NK-92 treated with Interleukin-12 subunit alpha and Interleukin-12 subunit beta, amount 100 ng/mL, for 24 hours (cell line): ENCODE measurements around the gene EPHA2.
"Not testable (repeated sequence)": the region's sequence is repeated elsewhere in the genome, so short reads cannot be mapped to it uniquely, and the experiment has no call there.

Experiments
- DNase-seq: peaks from one replicate; lab custom pipeline; 2025; lab: John Stamatoyannopoulos, UW

Gene EPHA2

GRCh38 chr1:16119504-16119903 is 36.4 kb downstream of the EPHA2 start:
- no peak for DNase-seq

- no peak for DNase-seq
These were observed 37.2 kb downstream of the EPHA2 start for GRCh38 chr1:16118706-16119105.

DNA sequence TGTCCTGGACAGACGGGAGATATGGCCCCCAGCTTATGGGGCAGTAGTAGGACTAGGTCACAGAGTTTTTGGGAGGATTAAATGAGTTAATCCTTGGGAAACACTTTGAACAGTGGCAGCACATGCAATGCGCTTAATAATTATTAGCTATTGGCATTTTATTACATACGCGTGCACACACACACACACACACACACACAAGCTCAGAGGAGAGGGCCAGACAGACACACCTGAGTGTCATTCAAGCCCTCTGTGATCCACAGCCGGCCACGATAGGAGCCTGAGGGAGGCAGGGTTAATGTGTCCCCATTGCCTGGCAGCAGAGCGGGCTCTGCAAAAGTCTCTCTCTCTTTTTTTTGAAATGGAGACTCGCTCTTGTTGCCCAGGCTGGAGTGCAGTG is 37.9 kb downstream of the EPHA2 start:
- DNase-seq, result no peak

GRCh38 chr1:16117369-16117768 is 38.5 kb downstream of the EPHA2 start:
- DNase-seq, result no peak

DNA sequence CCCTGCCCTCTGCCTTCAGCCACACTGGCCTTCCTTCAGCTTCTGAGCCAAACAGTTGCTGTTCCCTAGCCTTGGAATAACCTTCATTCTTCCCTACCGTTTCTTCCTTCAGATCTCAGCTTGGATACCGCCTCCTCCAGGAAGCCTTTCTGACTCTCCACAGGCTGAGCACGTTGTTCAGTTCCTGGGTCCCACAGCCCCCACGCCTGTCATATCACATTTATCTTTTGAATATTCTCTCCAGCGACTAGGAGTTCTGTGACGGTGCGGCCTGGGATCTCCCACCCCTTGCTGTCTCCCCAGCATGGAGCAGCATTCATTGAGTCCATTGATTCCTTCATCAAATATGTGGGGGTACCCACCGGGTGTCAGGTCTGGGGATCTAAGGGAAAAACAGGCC is 39.2 kb downstream of the EPHA2 start:
- DNase-seq, result no peak

GRCh38 chr1:16116002-16116401 is 39.9 kb downstream of the EPHA2 start:
- no peak for DNase-seq

DNA sequence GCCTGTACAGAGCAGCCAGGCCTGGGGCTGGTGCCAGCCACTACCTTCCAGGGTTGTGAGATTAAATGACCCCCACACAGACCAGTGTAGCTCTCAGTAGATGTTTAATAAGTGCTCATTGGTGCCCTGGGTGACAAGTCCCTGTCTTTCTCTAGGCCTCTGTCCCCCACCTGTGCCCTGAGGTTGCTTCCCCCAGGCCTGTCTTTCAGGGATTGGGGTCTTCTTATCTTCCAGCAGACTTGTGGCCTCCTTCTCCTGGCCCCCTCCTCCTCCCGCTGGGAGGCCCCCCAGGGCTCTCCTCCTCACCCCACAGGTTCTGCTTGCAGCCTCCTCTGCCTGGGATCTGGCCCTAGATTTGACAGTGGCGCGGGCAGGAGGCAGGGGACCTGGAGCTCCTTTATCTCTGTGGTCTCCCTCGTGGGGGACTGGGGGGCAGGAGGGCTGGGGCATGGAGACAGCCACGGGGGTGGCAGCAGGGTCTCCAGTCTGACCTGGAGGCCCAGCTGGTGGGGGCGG is 40.3 kb downstream of the EPHA2 start:
- no peak for DNase-seq

GRCh38 chr1:16114527-16115467 is 41.1 kb downstream of the EPHA2 start:
- no peak for DNase-seq

DNA sequence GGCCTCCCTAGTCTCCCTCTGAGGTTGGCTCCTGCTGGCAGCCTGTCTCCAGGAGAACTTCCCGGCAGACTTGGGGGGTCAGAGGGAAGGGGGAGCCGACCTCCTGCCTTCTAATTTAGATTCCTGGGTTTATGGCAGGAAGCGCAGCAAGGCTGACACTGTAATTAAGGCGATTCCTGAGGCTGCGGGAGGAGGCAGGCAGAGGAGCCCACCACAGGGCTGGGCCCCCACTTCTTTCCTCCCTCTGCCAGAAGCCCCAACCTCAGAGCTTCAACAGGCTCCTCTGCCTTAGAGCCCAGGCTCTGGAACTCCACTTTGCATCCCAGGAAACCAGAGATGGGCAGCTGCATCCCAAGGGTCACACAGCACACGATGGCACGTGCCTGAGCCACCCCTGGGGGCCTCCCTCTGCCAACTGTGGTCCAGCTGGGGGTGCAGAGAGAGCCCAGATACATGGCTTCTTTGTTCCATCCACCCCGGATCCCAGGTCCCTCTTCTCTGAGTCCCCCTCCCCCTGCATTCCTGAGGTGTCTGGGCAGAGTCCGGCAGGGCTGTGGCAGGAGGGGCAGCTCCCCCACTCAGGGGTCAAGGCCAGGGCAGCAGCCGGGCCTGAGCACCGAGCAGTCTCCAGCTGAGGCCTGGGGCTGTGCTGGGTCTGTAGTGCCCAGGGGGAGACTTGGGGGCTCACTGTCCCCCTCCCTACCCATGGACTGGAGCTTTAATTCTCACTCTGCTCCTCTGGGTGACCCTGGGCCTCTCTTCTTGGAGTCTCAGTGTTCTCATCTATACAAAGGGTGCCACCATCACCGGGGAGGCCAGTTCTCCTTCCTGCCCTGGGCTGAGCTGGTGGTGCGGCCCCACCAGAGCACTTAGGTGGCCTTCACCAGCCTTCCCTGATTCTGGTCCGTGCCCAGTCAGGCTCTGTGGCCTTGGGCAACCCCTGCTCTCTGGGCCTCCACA is 43.0 kb downstream of the EPHA2 start:
- DNase-seq, result no peak

- no peak for DNase-seq
These were observed 43.9 kb downstream of the EPHA2 start for GRCh38 chr1:16111771-16112595.

- no peak for DNase-seq
These were observed 45.0 kb downstream of the EPHA2 start for GRCh38 chr1:16110884-16111283.

GRCh38 chr1:16110456-16110855 is 45.4 kb downstream of the EPHA2 start:
- no peak for DNase-seq

DNA sequence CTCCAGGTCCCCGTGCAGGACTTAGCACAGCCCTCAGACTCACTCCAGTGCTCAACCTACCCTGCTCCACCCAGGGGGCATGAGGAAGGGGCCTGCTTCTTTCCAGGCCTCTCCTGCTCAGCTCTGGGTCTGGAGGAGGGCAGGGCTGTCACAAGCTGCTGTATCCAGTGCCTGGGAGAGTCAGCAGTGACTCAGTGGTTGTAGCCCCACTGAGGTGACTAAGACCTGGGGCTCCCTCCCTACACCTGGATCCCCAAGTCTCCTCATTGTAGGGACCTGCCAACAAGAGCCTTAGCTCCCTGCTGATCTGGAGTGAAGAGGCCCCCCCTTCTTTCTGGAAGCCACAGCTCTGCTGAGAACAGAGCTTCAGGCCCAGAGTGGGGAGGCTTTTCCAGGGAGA is 46.3 kb downstream of the EPHA2 start:
- no peak for DNase-seq

DNA sequence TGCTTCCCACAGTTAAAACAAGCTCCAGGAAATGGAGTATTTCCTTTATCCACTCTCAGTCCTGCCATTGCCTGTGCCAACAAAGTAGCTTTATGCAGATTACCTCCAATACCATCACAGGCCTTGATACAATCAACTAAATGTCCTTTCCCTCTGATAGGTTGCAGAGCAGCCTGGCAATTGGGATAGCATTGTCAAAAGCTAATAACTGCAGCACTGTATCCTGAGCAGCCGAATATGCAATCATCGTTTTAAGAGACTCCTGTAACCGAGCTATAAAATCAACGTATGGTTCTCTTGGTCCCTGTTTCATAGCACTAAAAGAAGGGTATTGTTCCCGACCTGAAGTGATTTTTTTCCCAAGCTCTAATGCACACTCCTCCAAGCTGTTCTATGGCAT is 48.8 kb downstream of the EPHA2 start:
- not testable (repeated sequence) for DNase-seq

GRCh38 chr1:16101623-16102022 is 54.2 kb downstream of the EPHA2 start:
- no peak for DNase-seq

DNA sequence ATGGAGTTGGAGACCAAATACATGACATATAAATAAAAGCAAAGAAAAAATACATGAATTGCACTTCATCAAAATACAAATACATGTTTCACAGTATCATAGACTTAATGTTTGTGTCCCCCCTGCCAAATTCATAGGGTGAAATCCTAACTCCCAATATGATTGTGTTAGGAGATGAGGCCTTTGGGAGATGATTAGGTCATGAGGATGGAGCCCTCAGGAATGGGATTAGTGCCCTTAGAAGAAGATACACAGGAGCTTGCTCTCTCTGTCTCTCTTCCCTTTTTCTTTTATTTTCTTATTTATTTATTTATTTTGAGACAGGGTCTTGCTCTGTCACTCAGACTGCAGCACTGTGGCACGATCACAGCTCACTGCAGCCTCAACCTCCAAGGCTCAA is 56.5 kb downstream of the EPHA2 start:
- DNase-seq, result no peak

- DNase-seq, result no peak
These were observed 60.4 kb downstream of the EPHA2 start for GRCh38 chr1:16095447-16095846.

- DNase-seq, result no peak
These were observed 61.3 kb downstream of the EPHA2 start for GRCh38 chr1:16094453-16095158.

- no peak for DNase-seq
These were observed 62.3 kb downstream of the EPHA2 start for GRCh38 chr1:16093611-16094010.

GRCh38 chr1:16092923-16093511 is 62.9 kb downstream of the EPHA2 start:
- DNase-seq, result no peak
